Measurements from ENCODE around the gene HTR3D.

- TF ChIP-seq CTCF (IDR thresholded peaks at IDR 0.05; ENCODE audit: low read depth, low read length) (no peak), POLR2A (IDR thresholded peaks at IDR 0.05; ENCODE audit: extremely low read depth, insufficient read length) (no peak)
Measured at GRCh38 chr3:184030536-184030935, 1.0 kb upstream of the HTR3D start.
